ENCODE measurements around the gene PHKG2.

GRCh38 chr16:30715750-30716445 lies 32.3 kb upstream of the PHKG2 start:
- no peak for TF ChIP-seq CTCF (conservative IDR thresholded peaks at IDR 0.05; ENCODE audit: low read length)
- no peak for TF ChIP-seq EZH2phosphoT487 (IDR thresholded peaks at IDR 0.05; ENCODE audit: borderline replicate concordance)
